Caco-2 (cell line): ENCODE data around the gene TMEM184B. TPM values are rescaled to one million over a fixed set of nuclear protein-coding genes. Genes with fewer than 3 reads are reported as not detected.

Source experiments
- BruUV-seq: library from RNA; stranded (reverse); fragments of 400-500 nt; replicated peaks from 2 replicates; lab custom pipeline; 2021; lab: Mats Ljungman, UMichigan
- CTCF ChIA-PET: fragments of 300-600 bp; sonication (Branson Sonifier 250); formaldehyde crosslinking; loops from one replicate; lab custom pipeline; 2022; ENCODE audit warnings: antibody characterized with exemption; lab: Charles Lee
- POLR2A ChIA-PET: fragments of 300-600 bp; sonication (Branson Sonifier 250); formaldehyde crosslinking; loops from one replicate; lab custom pipeline; 2022; ENCODE audit warnings: antibody characterized with exemption; lab: Charles Lee
- DNase-seq, 2 experiments: peaks; one replicate each; pipeline versions ENCODE4 v3.0.0 to v3.0.0-alpha.2; 2020 to 2022
- H3K27me3 ChIP-seq: replicated peaks from 2 replicates; pipeline ENCODE4 v1.6.0; 2011; ENCODE audit warnings: low read length; ENCODE audit not compliant: control insufficient read depth, insufficient read depth
- H3K36me3 ChIP-seq: 2 replicates; pipeline ENCODE4 v1.5.1; 2011; ENCODE audit warnings: low read length; ENCODE audit not compliant: control insufficient read depth, insufficient read depth
- H3K4me1 ChIP-seq: fragments of 250-450 bp; sonication (Bioruptor Pico); 2 replicates; pipeline ENCODE4 v1.5.1; 2020; ENCODE audit warnings: mild to moderate bottlenecking
- H3K4me3 ChIP-seq: 2 replicates; pipeline ENCODE4 v1.5.1; 2011; ENCODE audit warnings: low read depth, mild to moderate bottlenecking, control low read depth, low read length
- H3K9me3 ChIP-seq: fragments of 250-450 bp; sonication (Bioruptor Pico); 2 replicates; pipeline ENCODE4 v1.5.1; 2020; ENCODE audit warnings: mild to moderate bottlenecking, moderate library complexity
- H3K27ac Mint-ChIP-seq: one replicate; pipeline ENCODE4 v1.8.0; 2022; ENCODE audit warnings: mixed read lengths; ENCODE audit not compliant: unreplicated experiment
- H3K27me3 Mint-ChIP-seq: one replicate; pipeline ENCODE4 v1.8.0; 2022; ENCODE audit warnings: mixed read lengths; ENCODE audit not compliant: insufficient read depth, unreplicated experiment
- H3K36me3 Mint-ChIP-seq: one replicate; pipeline ENCODE4 v1.8.0; 2022; ENCODE audit warnings: mild to moderate bottlenecking, mixed read lengths; ENCODE audit not compliant: insufficient read depth, unreplicated experiment
- H3K4me1 Mint-ChIP-seq: one replicate; pipeline ENCODE4 v1.8.0; 2022; ENCODE audit warnings: low read depth, mixed read lengths; ENCODE audit not compliant: unreplicated experiment
- H3K4me3 Mint-ChIP-seq: one replicate; pipeline ENCODE4 v1.8.0; 2022; ENCODE audit warnings: mild to moderate bottlenecking, moderate library complexity, mixed read lengths; ENCODE audit not compliant: unreplicated experiment
- H3K9me3 Mint-ChIP-seq: one replicate; pipeline ENCODE4 v1.8.0; 2022; ENCODE audit warnings: mixed read lengths; ENCODE audit not compliant: unreplicated experiment
- intact Hi-C: fragments of 100-400 bp; cut with micrococcal nuclease; formaldehyde crosslinking; loops from one replicate; pipeline ENCODE4 v1.10.0; 2022; ENCODE audit not compliant: unreplicated experiment
- total RNA-seq: library from RNA; stranded (reverse); gene quantifications from 2 replicates; pipeline ENCODE4 v1.2.3, GENCODE V29; 2022
- TF ChIP-seq, protein P1 (sequence below), 2 experiments: fragments of 200-600 bp in 1 of 2; IDR thresholded peaks; 1 replicate in 1 of 2; 2 replicates in 1 of 2; pipeline versions ENCODE4 v1.5.1 to v1.8.0; 2011 to 2022; ENCODE audit warnings: antibody characterized with exemption in 1 of 2, control low read depth in 1 of 2, inconsistent platforms in 1 of 2, low read depth in 1 of 2, low read length in 1 of 2, mild to moderate bottlenecking in 1 of 2, moderate library complexity in 1 of 2; ENCODE audit not compliant: insufficient read depth in 1 of 2, severe bottlenecking in 1 of 2, unreplicated experiment in 1 of 2

TMEM184B gene
- total RNA-seq, 1 experiment from 2014 or later: 53.3 TPM

DNA sequence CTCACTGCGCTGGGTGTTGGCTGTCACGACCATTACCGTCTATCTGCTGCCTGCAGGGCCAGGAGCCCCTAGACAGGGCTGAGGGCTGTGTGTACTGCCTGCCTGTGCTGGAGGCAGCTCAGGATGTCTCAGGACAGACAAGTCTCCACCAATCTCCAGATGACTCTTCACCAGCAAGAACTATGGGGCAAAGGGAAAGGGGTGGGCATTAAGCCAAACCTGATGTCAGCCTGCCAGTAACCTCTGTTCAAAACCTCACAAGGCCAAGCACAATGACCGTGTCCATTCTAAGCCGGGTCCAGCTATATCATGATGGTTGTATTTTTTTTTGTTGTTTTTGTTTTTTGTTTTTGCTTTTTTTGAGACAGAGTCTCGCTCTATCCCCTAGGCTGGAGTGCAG lies 39.4 kb downstream of the TMEM184B start:
- no peaks in the 10 kb centered on the region for H3K27me3 Mint-ChIP-seq
- H3K4me3 Mint-ChIP-seq: no peak overlapping the region
- peaks cover 17% of the 10 kb centered on the region for H3K36me3 Mint-ChIP-seq
- H3K27ac Mint-ChIP-seq: no peak overlapping the region
- no peak for DNase-seq
- peaks cover 12% of the 10 kb centered on the region; the same call in 1 of the 2 replicates for H3K4me1 ChIP-seq
- POLR2A ChIA-PET: interaction anchor here (0.7 kb wide), 1 partner anchor 72 kb away, joined by 3 read pairs; no protein-coding TSS in a partner anchor
- peaks cover 5% of the 10 kb centered on the region for H3K4me1 Mint-ChIP-seq
- no peaks in the 10 kb centered on the region for H3K27me3 ChIP-seq
- TF ChIP-seq, protein P1, sequence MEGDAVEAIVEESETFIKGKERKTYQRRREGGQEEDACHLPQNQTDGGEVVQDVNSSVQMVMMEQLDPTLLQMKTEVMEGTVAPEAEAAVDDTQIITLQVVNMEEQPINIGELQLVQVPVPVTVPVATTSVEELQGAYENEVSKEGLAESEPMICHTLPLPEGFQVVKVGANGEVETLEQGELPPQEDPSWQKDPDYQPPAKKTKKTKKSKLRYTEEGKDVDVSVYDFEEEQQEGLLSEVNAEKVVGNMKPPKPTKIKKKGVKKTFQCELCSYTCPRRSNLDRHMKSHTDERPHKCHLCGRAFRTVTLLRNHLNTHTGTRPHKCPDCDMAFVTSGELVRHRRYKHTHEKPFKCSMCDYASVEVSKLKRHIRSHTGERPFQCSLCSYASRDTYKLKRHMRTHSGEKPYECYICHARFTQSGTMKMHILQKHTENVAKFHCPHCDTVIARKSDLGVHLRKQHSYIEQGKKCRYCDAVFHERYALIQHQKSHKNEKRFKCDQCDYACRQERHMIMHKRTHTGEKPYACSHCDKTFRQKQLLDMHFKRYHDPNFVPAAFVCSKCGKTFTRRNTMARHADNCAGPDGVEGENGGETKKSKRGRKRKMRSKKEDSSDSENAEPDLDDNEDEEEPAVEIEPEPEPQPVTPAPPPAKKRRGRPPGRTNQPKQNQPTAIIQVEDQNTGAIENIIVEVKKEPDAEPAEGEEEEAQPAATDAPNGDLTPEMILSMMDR (IDR thresholded peaks at IDR 0.05; ENCODE audit: insufficient read depth in 1 of 2, low read depth in 1 of 2, low read length in 1 of 2, severe bottlenecking in 1 of 2, unreplicated experiment in 1 of 2): no peak
- BruUV-seq: no TSS peak
- no peaks in the 10 kb centered on the region for H3K9me3 Mint-ChIP-seq
- H3K4me3 ChIP-seq: no peak overlapping the region
- H3K9me3 ChIP-seq: no peaks in the 10 kb centered on the region
- peaks cover 2% of the 10 kb centered on the region for H3K36me3 ChIP-seq
- CTCF ChIA-PET: no interaction called here
- intact Hi-C loops: no loop called here

DNA sequence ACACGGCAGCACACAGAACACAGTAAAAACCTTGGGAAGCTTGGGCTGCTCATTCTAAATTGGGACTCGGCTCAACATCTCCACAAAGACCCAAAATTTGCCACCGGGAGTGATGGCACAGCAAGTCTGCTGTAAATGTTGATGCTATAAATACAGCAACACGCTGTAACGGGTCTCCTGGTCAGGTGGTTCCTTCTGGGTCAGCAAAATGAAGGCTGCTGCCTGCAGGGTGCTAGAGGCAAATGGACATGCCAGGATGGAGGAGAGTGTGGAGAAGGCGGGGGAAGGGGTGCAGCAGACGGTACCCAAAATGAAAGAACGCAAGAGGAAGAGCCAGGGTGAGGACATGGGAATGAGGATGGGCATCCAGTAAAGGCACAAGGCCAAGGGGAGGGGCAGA lies 40.6 kb downstream of the TMEM184B start:
- intact Hi-C loops: no loop called here
- Mint-ChIP-seq H3K27ac (no peak overlapping the region), H3K27me3 (no peaks in the 10 kb centered on the region), H3K4me1 (peaks cover 6% of the 10 kb centered on the region), H3K4me3 (no peak overlapping the region), H3K36me3 (peaks cover 20% of the 10 kb centered on the region), H3K9me3 (no peaks in the 10 kb centered on the region)
- H3K4me3 ChIP-seq: no peak overlapping the region
- peaks cover 12% of the 10 kb centered on the region; the same call in 1 of the 2 replicates for H3K4me1 ChIP-seq
- no peak for DNase-seq
- H3K9me3 ChIP-seq: no peaks in the 10 kb centered on the region
- CTCF ChIA-PET: no interaction called here
- POLR2A ChIA-PET: no interaction called here
- no TSS peak for BruUV-seq
- no peaks in the 10 kb centered on the region for H3K27me3 ChIP-seq
- TF ChIP-seq, protein P1 (IDR thresholded peaks at IDR 0.05; ENCODE audit: insufficient read depth in 1 of 2, low read depth in 1 of 2, low read length in 1 of 2, severe bottlenecking in 1 of 2, unreplicated experiment in 1 of 2): no peak
- H3K36me3 ChIP-seq: peaks cover 3% of the 10 kb centered on the region

DNA sequence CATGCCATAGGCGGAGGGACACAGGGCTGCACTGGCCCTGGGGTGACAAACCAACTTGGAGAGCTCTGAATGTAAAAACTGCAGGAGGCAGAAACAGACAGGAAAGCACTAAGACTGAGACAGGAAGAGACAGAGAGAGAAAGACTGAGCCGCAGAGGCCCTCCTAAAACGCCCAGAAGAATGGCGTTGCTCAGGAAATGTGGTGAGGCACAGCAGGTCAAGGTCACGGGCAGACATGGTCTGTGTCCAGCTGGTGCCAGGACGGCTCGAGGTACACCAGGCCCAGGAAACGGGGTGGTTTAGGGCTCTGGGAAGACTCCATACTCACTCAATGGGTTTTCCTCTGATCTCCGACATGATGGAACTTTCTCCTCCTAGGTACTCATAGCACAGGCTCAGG lies 41.9 kb downstream of the TMEM184B start:
- Histone ChIP-seq H3K9me3 (no peaks in the 10 kb centered on the region), H3K36me3 (peaks cover 3% of the 10 kb centered on the region), H3K4me1 (0 out of 2 replicates have a peak, but pooled peaks cover 8% of the 10 kb centered on the region), H3K4me3 (no peak overlapping the region), H3K27me3 (no peaks in the 10 kb centered on the region)
- ChIA-PET POLR2A (no interaction called here), CTCF (interaction anchor here (1.7 kb wide), 1 partner anchor 178 kb away, joined by 8 read pairs; no protein-coding TSS in a partner anchor)
- peaks cover 6% of the 10 kb centered on the region for H3K4me1 Mint-ChIP-seq
- H3K36me3 Mint-ChIP-seq: peaks cover 15% of the 10 kb centered on the region
- H3K4me3 Mint-ChIP-seq: no peak overlapping the region
- H3K27ac Mint-ChIP-seq: no peak overlapping the region
- intact Hi-C loops: loop anchor here (1.0 kb wide), 1 partner anchor 131 kb away; no protein-coding TSS in a partner anchor
- TF ChIP-seq, protein P1 (IDR thresholded peaks at IDR 0.05; ENCODE audit: insufficient read depth in 1 of 2, low read depth in 1 of 2, low read length in 1 of 2, severe bottlenecking in 1 of 2, unreplicated experiment in 1 of 2): no peak
- no peaks in the 10 kb centered on the region for H3K9me3 Mint-ChIP-seq
- DNase-seq: no peak
- BruUV-seq: no TSS peak
- H3K27me3 Mint-ChIP-seq: no peaks in the 10 kb centered on the region
